IPS-20b (cell line): Measurements from ENCODE around the gene SRGAP2C.
"Not testable (repeated sequence)": the region's sequence is repeated elsewhere in the genome, so short reads cannot be mapped to it uniquely, and the experiment has no call there.

ENCODE experiments used
- H3K27ac ChIP-seq: one replicate; pipeline ENCODE4 v1.5.1; 2013; ENCODE audit warnings: low read length
- H3K27me3 ChIP-seq: 2 replicates; pipeline ENCODE4 v1.6.1; 2013; ENCODE audit warnings: mild to moderate bottlenecking, low read length, inconsistent platforms; ENCODE audit not compliant: insufficient read depth
- H3K36me3 ChIP-seq: 2 replicates; pipeline ENCODE4 v1.6.1; 2013; ENCODE audit warnings: low read depth, mild to moderate bottlenecking, inconsistent platforms, low read length, moderate library complexity; ENCODE audit not compliant: insufficient read depth
- H3K4me1 ChIP-seq: 2 replicates; pipeline ENCODE4 v1.6.1; 2013; ENCODE audit warnings: mild to moderate bottlenecking, control low read depth, inconsistent platforms, low read length, moderate library complexity; ENCODE audit not compliant: insufficient read depth
- H3K4me3 ChIP-seq: 2 replicates; pipeline ENCODE4 v1.5.1; 2013; ENCODE audit warnings: mild to moderate bottlenecking, low read length, inconsistent platforms
- H3K9ac ChIP-seq: 2 replicates; pipeline ENCODE4 v1.6.1; 2013; ENCODE audit warnings: low read depth, mild to moderate bottlenecking, inconsistent platforms, low read length, moderate library complexity
- H3K9me3 ChIP-seq: 2 replicates; pipeline ENCODE4 v1.6.1; 2013; ENCODE audit warnings: mild to moderate bottlenecking, low read depth, low read length, inconsistent platforms; ENCODE audit not compliant: insufficient read depth

Gene SRGAP2C

DNA sequence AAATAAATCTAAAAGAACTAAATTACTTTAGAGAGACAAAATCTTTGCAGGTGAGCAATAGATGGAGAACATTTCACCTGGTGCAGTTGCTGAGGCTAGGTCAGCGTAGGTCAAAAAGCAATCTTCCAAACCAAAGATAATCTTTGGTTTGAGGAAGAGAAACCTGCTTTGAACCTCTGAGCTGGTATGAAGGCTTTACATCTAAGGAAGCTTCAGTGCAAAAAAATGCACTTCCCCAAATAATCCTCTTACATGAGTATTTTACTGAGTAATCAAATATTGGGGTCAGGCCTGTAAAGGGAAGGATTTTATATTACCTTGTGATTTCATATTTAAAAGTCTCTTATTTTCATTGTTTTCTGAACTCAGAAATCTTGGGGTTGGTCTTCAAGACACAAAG is 223.6 kb downstream of the SRGAP2C start:
- no peak overlapping the region for H3K27ac ChIP-seq
- no peaks in the 10 kb centered on the region for H3K4me1 ChIP-seq
- H3K9ac ChIP-seq = no peak overlapping the region
- no peaks in the 10 kb centered on the region for H3K9me3 ChIP-seq
- H3K27me3 ChIP-seq = no peaks in the 10 kb centered on the region
- no peaks in the 10 kb centered on the region for H3K36me3 ChIP-seq
- H3K4me3 ChIP-seq = no peak overlapping the region

DNA sequence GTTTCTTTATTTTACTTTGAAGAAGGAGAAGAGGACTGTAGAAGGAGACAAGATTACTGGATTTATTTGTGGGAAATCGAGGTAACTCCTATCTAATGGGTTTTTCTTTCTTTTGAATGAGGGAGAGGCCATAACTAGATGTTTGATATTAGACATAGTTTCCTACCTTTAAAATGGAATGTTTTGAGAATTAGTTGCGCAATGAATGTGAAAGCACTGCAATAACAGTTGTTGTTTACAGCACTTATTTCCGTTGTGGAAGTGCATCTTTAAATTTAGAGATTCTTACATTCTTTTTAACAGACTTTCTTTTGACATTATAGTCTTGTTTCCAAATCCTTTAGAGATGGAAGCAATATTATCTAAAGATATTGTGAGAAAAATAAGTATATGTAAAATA is 229.0 kb downstream of the SRGAP2C start:
- H3K36me3 ChIP-seq = no peaks in the 10 kb centered on the region
- no peaks in the 10 kb centered on the region for H3K4me1 ChIP-seq
- no peaks in the 10 kb centered on the region for H3K9me3 ChIP-seq
- no peak overlapping the region for H3K9ac ChIP-seq
- no peak overlapping the region for H3K4me3 ChIP-seq
- no peak overlapping the region for H3K27ac ChIP-seq
- no peaks in the 10 kb centered on the region for H3K27me3 ChIP-seq

DNA sequence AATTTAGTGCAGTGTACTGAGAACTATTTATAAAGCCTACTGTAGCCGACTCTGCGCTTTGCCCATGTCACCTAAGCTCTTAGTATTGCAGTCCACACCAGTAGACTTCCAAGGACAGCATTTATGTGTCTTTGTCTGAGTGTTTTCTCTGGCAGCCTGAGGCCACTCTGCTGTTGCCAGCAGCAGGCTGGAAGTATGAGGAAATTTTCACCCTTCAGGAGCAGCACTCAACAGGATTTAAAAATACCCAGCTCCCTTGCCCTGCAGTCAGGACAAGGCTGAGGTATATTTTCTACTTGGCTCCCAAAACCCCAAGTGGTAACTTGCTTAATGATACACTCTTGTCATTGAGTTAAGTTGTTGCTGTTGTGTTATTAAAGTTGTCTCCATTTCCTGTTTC is 230.1 kb downstream of the SRGAP2C start:
- Histone ChIP-seq H3K4me1 (peaks cover 1% of the 10 kb centered on the region; the same call in 1 of the 2 replicates), H3K9me3 (no peaks in the 10 kb centered on the region), H3K9ac (no peak overlapping the region), H3K36me3 (no peaks in the 10 kb centered on the region), H3K27ac (no peak overlapping the region), H3K4me3 (no peak overlapping the region), H3K27me3 (no peaks in the 10 kb centered on the region)

DNA sequence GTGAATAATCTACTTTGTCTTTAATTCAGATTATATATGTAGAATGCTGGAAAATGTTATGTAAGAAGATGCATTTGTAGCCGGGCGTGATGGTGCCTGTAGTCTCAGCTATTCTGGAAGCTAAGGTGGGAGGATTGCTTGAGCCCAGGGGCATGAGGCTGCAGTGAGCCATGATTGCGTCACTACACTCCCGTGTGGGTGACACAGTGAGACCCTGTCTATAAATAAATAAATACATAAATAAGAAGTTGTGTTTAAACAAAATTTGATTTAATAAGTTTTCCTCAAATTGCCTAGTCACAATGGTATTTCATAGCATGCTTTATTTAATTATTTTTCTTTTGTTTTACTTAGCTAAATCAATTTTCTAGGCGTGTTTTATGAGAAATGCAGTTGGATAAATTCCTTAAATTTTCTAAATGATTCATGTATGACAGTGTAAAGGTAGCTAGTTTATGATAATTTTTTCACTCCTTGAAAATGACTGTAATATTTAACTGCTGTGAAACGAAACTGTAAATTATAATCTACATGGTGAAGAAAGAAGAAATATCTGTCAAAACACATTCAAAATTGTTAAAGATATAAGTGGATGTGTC is 232.6 kb downstream of the SRGAP2C start:
- Histone ChIP-seq H3K9me3 (no peaks in the 10 kb centered on the region), H3K27ac (no peak overlapping the region), H3K27me3 (no peaks in the 10 kb centered on the region), H3K4me1 (peaks cover 8% of the 10 kb centered on the region; the same call in 1 of the 2 replicates), H3K4me3 (no peak overlapping the region), H3K9ac (no peak overlapping the region), H3K36me3 (no peaks in the 10 kb centered on the region)

DNA sequence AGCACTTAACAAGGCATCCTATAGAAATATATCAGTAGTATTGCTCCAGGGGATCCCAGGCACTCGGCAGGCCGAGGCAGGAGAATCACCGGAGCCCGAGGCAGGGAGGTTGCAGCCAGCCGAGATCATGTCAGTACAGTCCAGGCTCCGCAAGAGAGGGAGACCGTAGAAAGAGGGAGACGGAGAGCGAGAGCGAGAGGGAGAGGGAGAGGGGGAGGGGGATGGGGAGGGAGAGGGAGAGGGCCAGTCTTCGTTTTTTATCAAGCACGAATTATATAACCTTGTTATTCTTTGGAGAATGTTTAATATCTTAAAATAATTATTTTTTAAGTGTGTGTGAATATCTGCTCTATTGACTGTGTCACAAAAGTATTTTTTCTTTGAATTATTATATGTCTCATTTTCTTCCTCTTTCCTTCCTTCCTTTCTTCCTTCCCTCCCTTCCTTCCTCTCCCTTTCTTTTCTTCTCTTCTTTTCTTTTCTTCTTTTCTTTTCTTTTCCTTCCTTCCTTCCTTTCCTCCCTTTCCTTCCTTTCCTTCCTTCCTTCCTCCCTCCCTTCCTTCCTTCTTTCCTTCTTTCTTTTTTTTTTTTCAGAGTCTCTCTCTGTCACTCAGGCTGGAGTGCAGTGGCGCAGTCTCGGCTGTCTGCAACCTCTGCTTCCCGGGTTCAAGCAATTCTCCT is 233.7 kb downstream of the SRGAP2C start:
- H3K4me3 ChIP-seq = no peak overlapping the region
- H3K36me3 ChIP-seq = no peaks in the 10 kb centered on the region
- no peak overlapping the region for H3K27ac ChIP-seq
- H3K4me1 ChIP-seq = peaks cover 8% of the 10 kb centered on the region; the same call in 1 of the 2 replicates
- H3K9ac ChIP-seq = no peak overlapping the region
- H3K9me3 ChIP-seq = no peaks in the 10 kb centered on the region
- H3K27me3 ChIP-seq = no peaks in the 10 kb centered on the region

DNA sequence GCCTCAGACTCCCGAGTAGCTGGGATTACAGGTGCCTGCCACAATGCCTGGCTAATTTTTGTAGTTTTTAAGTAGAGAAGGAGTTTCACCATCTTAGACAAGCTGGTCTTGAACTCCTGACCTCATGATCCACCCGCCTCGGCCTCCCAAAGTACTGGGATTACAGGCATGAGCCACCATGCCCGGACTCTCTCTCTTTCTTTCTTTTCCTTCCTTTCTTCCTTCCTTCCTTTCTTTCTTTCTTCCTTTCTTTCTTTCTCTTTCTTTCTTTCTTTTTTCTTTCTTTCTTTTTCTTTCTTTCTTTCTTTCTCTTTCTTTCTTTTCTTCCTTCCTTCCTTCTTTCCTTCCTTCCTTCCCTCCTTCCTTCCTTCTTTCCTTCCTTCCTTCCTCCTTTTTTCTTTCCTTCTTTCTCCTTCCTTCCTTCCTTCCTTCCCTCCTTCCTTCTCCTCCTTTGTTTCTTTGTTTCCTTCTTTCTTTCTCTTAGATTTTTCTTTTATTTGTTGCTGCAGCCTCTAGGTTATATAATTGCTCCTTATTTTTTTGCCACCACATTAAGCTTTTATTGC is 234.4 kb downstream of the SRGAP2C start:
- H3K4me1 ChIP-seq, H3K9ac ChIP-seq, H3K27ac ChIP-seq, H3K36me3 ChIP-seq, H3K27me3 ChIP-seq, H3K4me3 ChIP-seq, H3K9me3 ChIP-seq: not testable (repeated sequence)

DNA sequence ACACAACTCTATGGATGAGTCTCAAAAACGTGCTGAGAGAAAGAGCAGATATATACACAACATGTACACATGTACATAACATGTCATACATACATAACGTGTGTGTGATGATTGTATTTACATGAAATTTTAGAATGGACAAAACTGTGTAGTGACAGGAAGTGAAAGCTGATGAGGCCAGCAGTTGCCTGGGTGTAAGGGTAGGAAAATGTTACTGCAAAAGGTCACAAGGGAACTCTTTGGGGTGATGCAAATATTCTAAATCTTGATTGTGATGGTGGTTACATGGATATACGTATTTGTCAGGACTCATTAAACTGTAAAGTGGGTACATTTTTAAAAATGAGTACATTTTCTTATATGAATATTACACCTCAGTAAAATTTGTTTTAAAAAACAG is 236.7 kb downstream of the SRGAP2C start:
- H3K9ac ChIP-seq, H3K27ac ChIP-seq, H3K4me3 ChIP-seq, H3K4me1 ChIP-seq, H3K9me3 ChIP-seq, H3K36me3 ChIP-seq, H3K27me3 ChIP-seq: not testable (repeated sequence)

DNA sequence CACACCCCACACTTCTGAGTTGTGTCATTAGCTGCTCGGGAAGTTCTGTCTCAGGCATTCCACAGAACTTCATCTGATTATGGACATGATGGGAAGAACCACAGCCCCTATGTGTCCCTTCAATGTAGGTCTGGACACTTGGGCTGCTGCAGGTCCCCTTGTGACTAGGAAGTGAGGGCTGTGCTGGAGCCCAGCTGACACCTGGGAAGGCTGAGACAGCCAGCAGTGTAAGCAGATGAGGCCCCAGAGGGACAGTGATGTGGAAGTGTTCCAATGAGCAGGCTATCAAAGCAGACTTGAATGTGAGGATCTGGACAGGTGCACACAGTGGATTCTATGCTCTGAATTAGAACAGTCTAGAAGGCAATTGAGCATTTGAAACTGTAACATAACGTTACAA is 239.2 kb downstream of the SRGAP2C start:
- not testable (repeated sequence) for H3K4me1 ChIP-seq, H3K36me3 ChIP-seq

DNA sequence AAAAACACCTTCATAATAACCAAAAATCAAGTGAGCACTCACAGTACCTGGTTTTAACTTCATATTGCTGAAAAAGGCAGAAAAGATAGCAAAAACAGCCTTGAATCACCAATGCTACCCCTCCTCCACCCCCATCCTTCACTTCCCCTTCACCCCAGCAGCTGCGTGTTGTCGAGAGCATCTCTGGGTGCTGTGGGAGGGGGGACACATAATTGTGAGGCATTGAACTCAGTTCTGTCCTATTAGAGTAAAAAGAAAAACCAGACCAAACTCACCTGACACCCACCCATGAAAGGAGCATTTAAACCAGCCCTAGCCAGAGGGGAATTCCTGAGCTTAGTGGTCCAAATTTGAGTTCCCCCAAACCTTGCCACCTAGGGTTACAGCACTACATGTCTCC is 248.7 kb downstream of the SRGAP2C start:
- not testable (repeated sequence) for H3K4me1 ChIP-seq, H3K36me3 ChIP-seq, H3K4me3 ChIP-seq, H3K9ac ChIP-seq, H3K9me3 ChIP-seq, H3K27me3 ChIP-seq, H3K27ac ChIP-seq

More for the DNA sequence above, 239.2 kb downstream of the SRGAP2C start:
- not testable (repeated sequence) for H3K4me3 ChIP-seq, H3K27me3 ChIP-seq, H3K9me3 ChIP-seq, H3K9ac ChIP-seq, H3K27ac ChIP-seq

DNA sequence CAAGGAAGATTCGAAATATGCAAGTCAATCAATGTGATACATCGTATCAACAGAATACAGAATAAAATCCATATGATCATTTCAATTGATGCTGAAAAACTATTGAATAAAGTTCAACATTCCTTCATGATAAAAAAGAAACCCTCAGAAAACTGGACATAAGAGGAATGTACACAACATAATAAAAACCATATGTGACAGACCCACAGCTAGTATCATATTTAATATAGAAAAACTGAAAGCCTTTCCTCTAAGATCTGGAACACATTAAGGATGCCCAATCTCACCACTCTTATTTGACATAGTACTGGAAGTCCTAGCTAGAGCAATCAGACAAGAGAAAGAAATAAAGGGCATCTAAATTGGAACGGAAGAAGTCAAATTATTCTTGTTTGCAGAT is 254.1 kb downstream of the SRGAP2C start:
- not testable (repeated sequence) for H3K4me3 ChIP-seq, H3K27ac ChIP-seq, H3K4me1 ChIP-seq, H3K9ac ChIP-seq, H3K9me3 ChIP-seq, H3K27me3 ChIP-seq, H3K36me3 ChIP-seq

DNA sequence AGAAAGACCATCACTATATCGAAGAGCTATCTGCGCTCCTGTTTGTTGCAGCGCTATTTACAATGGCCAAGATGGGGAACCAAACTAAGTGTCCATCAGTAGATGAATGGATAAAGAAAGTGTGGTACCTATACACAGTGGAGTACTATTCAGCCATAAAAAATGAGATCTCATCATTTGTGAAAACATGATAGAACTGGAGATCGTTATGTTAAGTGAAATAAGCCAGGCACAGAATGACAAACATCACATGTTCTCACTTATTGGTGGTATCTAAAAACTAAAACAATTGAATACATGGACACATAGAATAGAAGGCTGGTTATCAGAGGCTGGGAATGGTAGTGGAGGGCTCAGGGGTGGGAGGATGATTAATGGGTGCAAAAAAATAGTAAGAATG is 256.2 kb downstream of the SRGAP2C start:
- no peak overlapping the region for H3K27ac ChIP-seq
- no peaks in the 10 kb centered on the region for H3K36me3 ChIP-seq
- H3K27me3 ChIP-seq = no peaks in the 10 kb centered on the region
- no peak overlapping the region for H3K4me3 ChIP-seq
- no peak overlapping the region for H3K9ac ChIP-seq
- H3K9me3 ChIP-seq = no peaks in the 10 kb centered on the region
- H3K4me1 ChIP-seq = no peaks in the 10 kb centered on the region
